Limb (tissue), 2 donors: Measurements from ENCODE around the gene NOL9.
A peak's percentile ranks its signal among the peaks of the same experiment; 100 is the strongest.

ENCODE experiments used
- DNase-seq, 2 donors: peaks; one replicate each; pipeline ENCODE4 v3.0.0-alpha.2; 2016; ENCODE audit errors: extremely low spot score in 2 of 2

NOL9 gene

GRCh38 chr1:6526316-6526715 is 28.0 kb downstream of the NOL9 start:
- no peak for DNase-seq

- no peak for DNase-seq
Observed at GRCh38 chr1:6523566-6523965, 30.7 kb downstream of the NOL9 start.

- no peak for DNase-seq
Observed at GRCh38 chr1:6521536-6521935, 32.8 kb downstream of the NOL9 start.

GRCh38 chr1:6519935-6520671 is 34.2 kb downstream of the NOL9 start:
- peak; percentile 63 to 79 for DNase-seq

GRCh38 chr1:6519491-6519934 is 34.8 kb downstream of the NOL9 start:
- DNase-seq, result peak in 1 of 2 donors; percentile 79

- DNase-seq, result no peak
Observed at GRCh38 chr1:6517435-6517851, 36.9 kb downstream of the NOL9 start.

- DNase-seq, result no peak
Observed at GRCh38 chr1:6515771-6516170, 38.5 kb downstream of the NOL9 start.

- DNase-seq, result no peak
Observed at GRCh38 chr1:6513320-6513801, 41.0 kb downstream of the NOL9 start.

GRCh38 chr1:6512908-6513280 is 41.4 kb downstream of the NOL9 start:
- no peak for DNase-seq

- DNase-seq, result no peak
Observed at GRCh38 chr1:6512245-6512907, 41.9 kb downstream of the NOL9 start.

GRCh38 chr1:6511561-6512244 is 42.6 kb downstream of the NOL9 start:
- DNase-seq, result no peak

- DNase-seq, result no peak
Observed at GRCh38 chr1:6511056-6511455, 43.3 kb downstream of the NOL9 start.

GRCh38 chr1:6510493-6510892 is 43.8 kb downstream of the NOL9 start:
- DNase-seq, result no peak

GRCh38 chr1:6509919-6510291 is 44.4 kb downstream of the NOL9 start:
- DNase-seq, result no peak

GRCh38 chr1:6509220-6509918 is 44.9 kb downstream of the NOL9 start:
- peak in 1 of 2 donors; percentile 22 for DNase-seq

GRCh38 chr1:6508816-6509189 is 45.5 kb downstream of the NOL9 start:
- DNase-seq, result peak in 1 of 2 donors; percentile 23

GRCh38 chr1:6508154-6508815 is 46.0 kb downstream of the NOL9 start:
- no peak for DNase-seq

GRCh38 chr1:6507461-6507911 is 46.8 kb downstream of the NOL9 start:
- DNase-seq, result peak in 1 of 2 donors; percentile 36

- no peak for DNase-seq
Observed at GRCh38 chr1:6507037-6507428, 47.3 kb downstream of the NOL9 start.

- peak in 1 of 2 donors; percentile 31 for DNase-seq
Observed at GRCh38 chr1:6506210-6507036, 47.9 kb downstream of the NOL9 start.
